Cardiac fibroblast (primary cell): ENCODE data around the gene MRPL37.
"Not testable (repeated sequence)": the region's sequence is repeated elsewhere in the genome, so short reads cannot be mapped to it uniquely, and the experiment has no call there.

Source experiments
- DNase-seq, 2 donors: peaks; one replicate each; pipeline versions ENCODE4 v3.0.0 to v3.0.0-alpha.2; 2010; ENCODE audit warnings: low read depth in 2 of 2
- H3K4me3 ChIP-seq, 2 donors: replicated peaks in 1 of 2; 1 replicate in 1 of 2; 2 replicates in 1 of 2; pipeline ENCODE4 v1.5.1; 2011; ENCODE audit warnings: low read depth in 2 of 2, low read length in 2 of 2, mild to moderate bottlenecking in 2 of 2, moderate library complexity in 1 of 2
- TF ChIP-seq, protein P1 (sequence below): IDR thresholded peaks from one replicate; pipeline ENCODE4 v1.5.1; 2011; ENCODE audit warnings: low read depth, mild to moderate bottlenecking, low read length, inconsistent platforms

MRPL37 gene

DNA sequence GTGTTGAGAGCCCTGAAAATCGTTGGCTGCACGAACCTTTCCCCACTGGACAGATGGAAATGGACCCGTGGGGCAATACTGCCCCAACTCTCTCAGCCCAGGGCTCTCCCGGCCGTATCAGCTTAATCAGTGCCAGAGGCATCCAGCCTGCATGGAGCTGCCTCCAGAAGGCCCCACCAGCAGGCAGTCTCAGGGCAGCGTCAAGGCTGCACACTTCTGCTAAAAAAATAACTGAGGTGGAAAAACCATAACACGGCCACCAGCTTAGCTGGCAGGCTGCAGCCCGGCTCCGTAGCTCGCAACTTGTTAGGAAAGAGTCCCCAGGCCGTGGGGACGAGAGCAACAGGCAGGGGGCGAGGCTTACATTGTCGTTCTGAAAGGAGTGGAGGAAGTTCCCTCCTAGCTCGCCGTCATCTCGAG is 27.9 kb downstream of the MRPL37 start:
- no peak overlapping the region for H3K4me3 ChIP-seq
- no peak for DNase-seq
- TF ChIP-seq, protein P1, sequence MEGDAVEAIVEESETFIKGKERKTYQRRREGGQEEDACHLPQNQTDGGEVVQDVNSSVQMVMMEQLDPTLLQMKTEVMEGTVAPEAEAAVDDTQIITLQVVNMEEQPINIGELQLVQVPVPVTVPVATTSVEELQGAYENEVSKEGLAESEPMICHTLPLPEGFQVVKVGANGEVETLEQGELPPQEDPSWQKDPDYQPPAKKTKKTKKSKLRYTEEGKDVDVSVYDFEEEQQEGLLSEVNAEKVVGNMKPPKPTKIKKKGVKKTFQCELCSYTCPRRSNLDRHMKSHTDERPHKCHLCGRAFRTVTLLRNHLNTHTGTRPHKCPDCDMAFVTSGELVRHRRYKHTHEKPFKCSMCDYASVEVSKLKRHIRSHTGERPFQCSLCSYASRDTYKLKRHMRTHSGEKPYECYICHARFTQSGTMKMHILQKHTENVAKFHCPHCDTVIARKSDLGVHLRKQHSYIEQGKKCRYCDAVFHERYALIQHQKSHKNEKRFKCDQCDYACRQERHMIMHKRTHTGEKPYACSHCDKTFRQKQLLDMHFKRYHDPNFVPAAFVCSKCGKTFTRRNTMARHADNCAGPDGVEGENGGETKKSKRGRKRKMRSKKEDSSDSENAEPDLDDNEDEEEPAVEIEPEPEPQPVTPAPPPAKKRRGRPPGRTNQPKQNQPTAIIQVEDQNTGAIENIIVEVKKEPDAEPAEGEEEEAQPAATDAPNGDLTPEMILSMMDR: no peak

DNA sequence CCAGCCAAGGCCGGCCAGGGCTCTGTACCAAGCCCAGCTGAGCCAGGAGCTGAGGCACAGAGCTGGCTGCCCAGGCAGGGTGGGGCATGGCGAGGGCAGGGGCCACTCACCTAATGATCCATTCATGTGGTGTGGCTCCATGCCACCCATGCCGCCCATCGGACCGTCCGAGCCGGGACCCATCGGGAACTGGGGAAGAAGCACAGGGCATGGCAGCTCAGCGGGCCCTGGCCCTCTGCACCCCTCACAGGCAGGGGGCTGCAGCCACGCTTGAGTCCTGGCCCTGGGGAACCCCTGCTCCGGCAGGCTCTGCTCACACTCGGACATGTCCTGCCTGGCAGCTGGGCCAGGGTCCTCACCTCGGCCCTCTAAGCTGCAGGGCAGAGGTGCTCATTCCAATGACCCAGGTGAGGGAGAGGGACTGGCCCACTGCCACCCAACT is 28.7 kb downstream of the MRPL37 start:
- DNase-seq: no peak
- H3K4me3 ChIP-seq: no peak overlapping the region
- TF ChIP-seq, protein P1: no peak

DNA sequence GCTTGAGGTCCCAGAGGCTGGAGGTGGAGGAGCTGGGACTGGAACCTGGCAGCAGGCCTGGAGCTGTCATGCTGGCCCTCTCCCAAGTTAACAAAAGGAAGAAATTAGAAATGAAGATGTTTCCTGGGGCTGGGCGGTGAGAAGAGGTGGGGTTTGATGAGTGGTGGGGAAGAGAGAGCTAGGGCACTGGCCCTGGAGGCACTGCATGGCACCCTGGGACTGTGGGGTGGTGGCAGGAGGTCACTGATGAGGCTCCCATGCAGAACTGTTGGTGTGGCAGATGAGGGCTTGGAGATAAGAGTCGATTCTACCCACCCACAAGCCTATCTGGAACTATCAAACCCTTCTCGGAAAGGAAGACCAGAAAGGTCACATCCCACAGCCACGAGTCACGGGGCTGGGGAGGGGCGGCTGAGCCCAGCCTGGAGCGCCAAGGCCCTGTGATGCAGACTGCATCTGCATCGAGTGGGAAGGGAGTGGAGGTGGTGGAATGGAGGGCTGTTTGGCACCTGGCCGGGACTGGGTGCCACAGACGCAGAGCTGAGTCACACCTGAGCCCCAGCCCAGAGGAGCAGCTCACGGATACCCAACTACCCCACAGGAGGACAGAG is 29.4 kb downstream of the MRPL37 start:
- DNase-seq: peak; percentile 31 to 54
- no peak overlapping the region for H3K4me3 ChIP-seq
- TF ChIP-seq, protein P1: no peak

DNA sequence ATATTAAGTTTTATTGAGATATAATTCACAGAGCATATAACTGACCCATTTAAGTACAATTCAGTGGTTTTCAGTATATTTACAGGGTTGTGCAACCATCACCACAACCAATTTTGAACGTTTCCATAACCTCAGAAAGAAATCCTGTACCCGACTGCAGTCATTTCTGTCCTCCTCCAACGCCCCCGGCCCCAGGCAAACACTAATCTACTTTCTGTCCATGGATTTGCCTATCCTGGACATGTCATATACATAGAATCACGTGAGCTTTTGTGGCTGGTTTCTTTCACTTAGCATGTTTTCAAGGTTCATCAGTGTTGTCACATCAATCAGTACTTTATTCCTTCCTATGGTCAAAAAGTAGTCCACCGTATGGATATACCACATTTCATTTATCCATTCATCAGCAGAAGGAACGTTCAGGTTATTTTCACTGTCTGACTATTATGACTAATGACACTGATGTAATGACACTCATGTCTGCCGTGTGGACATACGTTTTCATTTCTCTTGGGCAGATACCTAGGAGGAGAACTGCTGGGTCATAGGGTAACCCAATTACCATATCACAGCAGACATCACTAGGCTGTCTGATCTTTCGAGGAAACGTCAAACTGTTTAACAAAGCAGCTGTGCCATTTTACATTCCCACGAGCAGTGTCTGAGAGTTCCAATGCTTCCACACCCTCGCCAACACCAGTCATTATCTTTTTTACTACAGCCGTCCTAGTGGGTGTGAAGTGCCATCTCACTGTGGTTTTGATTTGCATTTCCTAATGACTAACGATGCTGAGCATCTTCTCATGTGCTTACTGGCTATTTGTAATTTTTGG is 30.8 kb downstream of the MRPL37 start:
- TF ChIP-seq, protein P1: no peak
- no peak overlapping the region for H3K4me3 ChIP-seq
- DNase-seq: no peak

DNA sequence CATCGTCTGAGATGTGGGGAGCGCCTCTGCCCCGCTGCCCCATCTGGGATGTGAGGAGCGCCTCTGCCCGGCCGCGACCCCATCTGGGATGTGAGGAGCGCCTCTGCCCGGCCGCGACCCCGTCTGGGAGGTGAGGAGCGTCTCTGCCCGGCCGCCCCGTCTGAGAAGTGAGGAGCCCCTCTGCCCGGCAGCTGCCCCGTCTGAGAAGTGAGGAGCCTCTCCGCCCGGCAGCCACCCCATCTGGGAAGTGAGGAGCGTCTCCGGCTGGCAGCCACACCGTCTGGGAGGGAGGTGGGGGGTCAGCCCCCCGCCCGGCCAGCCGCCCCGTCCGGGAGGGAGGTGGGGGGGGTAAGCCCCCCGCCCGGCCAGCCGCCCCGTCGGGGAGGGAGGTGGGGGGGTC is 33.2 kb downstream of the MRPL37 start:
- not testable (repeated sequence) for DNase-seq, H3K4me3 ChIP-seq

DNA sequence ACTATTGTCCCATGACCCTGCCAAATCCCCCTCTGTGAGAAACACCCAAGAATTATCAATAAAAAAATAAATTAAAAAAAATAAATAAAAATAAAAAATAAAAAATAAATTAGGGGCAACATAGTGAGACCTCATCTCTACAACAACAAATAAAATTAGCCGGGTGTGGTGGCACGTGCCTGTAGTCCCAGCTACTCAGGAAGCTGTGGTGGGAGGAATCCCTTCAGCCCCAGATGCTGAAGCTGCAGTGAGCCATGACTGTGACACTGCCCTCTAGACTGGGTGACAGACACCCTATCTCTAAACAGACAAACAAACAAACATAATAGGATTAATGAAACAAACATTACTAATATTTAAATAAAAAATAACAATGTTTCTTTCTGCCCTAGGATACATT is 34.3 kb downstream of the MRPL37 start:
- DNase-seq: no peak
- H3K4me3 ChIP-seq: no peak overlapping the region
- TF ChIP-seq, protein P1: no peak

DNA sequence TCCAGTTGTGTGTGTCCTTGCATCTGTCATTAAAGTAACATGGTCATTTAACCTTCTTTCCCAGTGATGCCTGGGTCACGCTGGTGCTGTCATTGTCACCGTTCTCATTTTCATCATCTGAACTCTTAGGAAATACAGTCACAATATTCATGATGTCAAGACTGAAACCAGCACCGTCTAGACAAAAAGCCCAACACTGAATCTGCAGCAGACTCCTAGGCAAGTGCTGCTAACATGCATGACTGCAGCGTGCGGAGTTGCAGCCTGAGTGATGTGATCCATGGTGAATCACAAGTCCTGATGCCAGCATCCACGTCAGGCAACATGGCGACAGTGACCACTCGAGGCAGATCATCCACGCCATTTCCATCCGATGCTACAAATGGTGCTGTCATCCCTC is 37.6 kb downstream of the MRPL37 start:
- DNase-seq: no peak
- H3K4me3 ChIP-seq: no peak overlapping the region
- TF ChIP-seq, protein P1: no peak
